CD4-positive, alpha-beta T cell treated with Interleukin-15 for 1 hour (primary cell): ENCODE measurements around the gene CORO1A.
"Not testable (repeated sequence)": the region's sequence is repeated elsewhere in the genome, so short reads cannot be mapped to it uniquely, and the experiment has no call there.

Source experiments
- DNase-seq: peaks from one replicate; pipeline ENCODE4 v3.0.0-alpha.2; 2020

CORO1A gene

DNA sequence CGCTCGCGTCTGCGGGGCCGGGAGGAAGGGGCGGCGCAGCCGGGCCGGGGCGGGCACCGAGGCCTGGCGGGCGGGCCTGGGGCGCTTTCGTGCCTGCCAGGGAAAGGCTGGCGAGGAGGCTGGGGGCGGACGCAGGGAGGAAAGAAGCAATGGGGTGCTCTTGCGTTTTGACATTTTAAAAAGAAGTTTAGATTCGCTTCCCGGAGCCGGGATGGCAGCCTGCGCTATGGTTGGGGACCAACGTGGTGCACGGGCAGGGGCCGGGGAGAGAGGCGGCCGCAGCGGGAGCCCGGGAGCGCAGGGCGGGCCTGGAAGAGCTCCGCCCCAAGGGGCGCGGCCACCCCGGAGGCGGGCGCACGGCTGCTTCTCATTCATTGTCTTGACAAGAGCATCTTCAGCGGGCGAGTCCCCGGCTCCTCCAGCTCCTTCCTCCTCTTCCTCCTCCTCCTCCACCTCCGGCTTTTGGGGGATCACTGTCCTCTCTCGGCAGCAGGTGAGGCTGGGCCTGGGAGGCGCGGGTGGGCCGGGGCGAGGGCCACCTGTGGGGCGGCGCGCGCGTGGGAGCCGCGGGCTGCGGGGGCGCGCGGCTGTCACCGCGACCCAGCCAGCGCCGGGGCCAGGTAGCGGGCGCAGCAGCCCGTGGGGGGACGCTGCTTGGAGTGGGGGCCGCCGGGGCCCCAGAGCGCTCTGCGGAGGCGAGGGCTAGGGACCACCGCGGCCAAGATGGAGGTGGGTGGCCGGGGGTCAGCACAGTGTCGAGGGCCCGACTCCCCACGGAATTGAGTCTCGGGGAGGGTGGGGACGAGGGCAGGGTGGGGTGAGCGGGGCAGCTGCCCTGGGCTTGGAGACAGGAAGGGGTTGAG is at the start of gene CORO1A:
CORO1A (plus strand) TSS at position 370 of the 863 bp plus-strand sequence. CDS start 1,608 bp downstream, outside the sequence.
- peak; percentile 84 for DNase-seq

DNA sequence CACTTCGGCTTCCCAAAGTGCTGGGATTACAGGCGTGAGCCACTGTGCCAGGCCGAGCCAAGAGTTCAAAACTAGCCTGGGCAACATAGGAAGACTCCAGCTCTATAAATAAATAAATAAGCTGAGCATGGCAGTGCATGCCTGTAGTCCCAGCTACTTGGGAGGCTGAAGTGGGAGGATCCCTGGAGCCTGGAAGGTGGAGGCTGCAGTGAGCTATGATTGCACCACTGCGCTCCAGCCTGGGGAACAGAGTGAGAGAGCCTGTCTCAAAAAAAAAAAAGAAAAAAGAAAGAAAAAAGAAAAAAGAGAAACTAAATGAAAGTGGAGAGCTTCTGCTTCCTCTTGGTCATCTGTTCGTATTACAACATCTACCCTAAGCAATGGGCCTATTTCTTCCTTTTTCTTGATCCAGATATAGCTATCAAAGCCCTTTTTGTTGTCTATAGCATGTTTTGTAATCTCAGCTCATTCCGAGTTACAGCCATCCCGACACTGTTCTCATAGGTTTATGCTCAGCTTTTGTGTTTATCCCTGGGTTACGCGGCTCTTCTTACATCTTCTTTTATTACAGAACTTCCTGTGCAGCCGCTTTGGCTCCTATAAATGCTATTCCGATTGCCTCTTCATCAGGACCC is 46.3 kb upstream of the CORO1A start:
- no peak for DNase-seq

DNA sequence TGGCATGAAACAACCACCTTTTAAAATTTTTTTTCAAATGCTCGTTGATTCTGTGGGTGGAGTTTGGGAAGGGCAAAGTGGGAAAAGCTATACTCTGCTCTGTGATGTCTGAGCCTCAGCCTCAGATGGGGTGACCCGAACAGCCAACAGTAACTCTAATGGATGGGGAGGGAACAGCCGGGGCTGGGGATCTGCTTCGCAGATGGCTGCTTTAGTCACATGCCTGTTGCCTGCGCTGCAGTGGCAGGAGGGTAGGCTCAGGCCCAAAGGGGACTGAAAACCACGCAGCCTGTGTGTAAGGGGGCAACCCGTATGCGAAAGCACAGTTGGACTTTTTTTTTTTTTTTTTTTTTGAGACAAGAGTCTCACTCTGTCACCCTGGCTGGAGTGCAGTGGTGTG is 45.5 kb upstream of the CORO1A start:
- DNase-seq, result no peak

DNA sequence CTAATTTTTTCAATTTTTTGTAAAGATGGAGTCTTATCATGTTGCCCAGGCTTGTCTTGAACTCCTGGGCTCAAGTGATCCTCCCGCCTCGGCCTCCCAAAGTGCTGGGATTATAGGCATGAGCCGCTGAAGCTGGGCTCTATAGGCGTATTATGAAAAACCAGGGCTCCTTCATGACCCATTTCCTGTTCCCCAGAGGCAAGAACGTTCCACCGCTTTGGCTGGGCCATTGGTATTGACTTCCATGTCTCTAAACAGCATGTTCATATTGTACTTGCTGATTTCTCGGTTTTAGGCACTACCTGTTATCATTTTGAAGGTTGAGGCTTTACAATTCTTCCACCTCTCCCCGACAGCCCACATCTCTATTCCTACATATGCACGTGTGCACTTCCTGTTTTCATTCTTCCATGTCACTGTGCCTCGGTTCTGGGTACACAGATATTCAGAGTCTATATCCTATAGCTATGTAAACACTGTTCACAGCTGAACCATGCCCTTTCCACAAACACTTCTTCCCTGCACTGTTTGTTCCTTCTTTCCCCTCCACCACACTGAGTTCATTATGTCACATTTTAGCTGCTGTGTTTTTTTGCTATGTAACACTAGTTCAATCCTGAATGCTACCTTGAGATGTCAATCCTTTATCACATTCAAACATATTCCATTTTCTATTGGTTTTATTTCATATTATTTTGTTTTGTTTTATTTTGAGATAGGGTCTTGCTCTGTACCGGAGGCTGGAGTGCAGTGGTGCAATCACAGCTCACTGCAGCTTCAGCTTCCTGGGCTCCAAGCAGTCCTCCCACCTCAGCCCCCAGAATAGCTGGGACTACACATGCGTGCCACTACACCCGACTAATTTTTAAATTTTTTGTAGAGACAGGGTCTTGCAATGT is 43.6 kb upstream of the CORO1A start:
- DNase-seq, result no peak

DNA sequence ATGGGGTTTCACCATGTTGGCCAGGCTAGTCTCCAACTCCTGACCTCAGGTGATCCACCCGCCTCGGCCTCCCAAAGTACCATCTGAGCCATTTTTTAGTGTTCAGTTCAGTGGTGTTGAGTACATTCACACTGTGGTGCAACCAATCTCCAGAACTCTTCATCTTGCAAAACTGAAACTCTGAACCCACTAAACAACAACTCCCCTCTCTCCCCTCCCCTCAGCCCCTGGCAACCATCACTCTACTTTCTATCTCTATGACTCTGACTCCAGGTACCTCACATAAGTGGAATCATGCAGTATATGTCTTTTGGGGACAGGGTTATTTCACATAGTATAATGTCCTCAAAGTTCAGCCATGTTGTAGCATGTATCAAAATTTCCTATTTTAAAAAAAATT is 41.7 kb upstream of the CORO1A start:
- DNase-seq, result no peak

DNA sequence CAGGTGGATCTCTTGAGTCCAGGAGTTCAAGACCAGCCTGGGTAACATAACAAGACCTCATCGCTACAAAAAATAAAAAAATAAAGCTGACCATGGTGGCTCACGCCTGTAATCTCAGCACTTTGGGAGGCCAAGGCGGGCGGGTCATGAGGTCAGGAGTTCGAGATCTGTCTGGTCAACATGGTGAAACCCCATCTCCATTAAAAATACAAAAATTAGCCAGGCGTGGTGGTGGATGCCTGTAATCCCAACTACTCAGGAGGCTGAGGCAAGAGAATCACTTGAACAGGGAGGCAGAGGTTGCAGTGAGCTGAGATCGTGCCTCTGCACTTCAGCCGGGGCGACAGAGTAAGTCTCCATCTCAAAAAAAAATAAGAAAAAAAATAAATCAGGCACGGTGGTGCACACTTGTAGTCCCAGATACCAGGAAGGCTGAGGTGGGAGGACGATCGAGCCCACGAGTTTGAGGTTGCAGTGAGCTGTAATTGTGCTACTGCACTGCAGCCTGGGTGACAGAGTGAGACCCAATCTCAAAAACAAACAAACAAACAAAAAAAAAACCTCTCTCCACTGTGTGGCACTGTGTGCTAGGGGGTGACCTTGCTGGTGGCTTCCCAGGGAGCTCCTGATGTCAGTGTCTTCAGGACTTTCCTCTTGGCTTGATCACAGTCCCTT is 40.6 kb upstream of the CORO1A start:
- peak; percentile 41 for DNase-seq

DNA sequence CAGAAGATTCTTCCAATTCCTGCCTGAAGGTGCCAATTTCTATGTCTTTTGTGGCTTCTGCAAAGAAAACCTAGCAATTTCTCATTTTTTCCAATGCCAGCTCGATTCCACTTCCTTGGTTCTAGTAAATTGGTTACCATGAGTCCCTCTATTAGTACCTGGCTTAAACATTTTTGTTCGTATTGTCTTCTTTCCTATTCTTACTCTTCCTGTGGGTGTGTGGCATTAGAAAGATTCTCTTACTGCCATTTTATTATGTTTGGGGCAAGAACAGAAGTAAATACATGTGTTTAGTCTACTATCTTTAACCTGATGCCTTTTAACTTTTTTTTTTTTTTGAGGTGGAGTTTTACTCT is 40.1 kb upstream of the CORO1A start:
- no peak for DNase-seq

DNA sequence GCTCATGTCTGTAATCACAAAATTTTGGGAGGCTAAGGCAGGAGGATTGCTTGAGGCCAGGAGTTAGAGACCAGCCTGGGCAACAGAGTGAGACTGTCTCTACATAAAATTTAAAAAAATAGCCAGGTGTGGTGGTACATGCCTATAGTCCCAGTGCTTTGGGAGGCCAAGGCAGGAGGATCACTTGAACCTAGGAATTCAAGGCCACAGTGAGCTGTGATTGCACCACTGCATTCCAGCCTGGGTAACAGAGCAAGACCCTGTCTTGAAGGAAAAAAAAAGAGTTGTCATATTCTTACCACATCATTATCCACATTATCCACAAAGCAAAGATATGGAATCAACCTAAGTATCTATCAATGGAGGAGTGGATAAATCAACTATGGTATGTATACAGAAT is 39.4 kb upstream of the CORO1A start:
- DNase-seq, result no peak

DNA sequence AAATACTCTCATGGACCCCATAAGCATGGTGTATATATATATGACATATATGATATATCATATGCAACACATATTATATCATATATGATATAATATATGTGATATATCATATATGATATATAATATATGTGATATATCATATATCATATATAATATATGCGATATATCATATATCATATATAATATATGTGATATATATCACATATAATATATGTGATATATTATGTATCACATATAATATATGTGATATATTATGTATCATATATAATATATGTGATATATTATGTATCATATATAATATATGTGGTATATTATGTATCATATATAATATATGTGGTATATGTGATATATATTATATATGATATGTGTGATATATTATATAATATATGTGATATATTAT is 38.5 kb upstream of the CORO1A start:
- DNase-seq, result no peak

DNA sequence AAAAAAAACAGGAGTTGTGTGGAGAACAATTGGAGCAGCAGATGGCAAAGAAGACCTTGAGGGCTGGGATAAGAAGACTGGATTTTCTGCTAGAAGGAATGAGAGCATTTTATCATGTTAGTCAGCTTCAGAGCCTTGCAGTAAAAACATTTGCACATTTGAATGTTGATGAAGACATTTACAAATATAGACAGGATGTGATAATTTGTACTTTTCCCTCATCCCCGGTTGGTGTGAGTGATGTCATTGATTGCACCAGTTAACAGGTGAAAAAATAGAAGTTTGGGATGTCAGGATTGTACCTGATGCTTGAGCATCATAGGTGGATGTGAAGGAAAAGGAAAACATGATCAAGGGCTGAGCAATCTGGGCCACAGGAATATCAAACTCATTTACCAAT is 37.7 kb upstream of the CORO1A start:
- DNase-seq, result no peak

DNA sequence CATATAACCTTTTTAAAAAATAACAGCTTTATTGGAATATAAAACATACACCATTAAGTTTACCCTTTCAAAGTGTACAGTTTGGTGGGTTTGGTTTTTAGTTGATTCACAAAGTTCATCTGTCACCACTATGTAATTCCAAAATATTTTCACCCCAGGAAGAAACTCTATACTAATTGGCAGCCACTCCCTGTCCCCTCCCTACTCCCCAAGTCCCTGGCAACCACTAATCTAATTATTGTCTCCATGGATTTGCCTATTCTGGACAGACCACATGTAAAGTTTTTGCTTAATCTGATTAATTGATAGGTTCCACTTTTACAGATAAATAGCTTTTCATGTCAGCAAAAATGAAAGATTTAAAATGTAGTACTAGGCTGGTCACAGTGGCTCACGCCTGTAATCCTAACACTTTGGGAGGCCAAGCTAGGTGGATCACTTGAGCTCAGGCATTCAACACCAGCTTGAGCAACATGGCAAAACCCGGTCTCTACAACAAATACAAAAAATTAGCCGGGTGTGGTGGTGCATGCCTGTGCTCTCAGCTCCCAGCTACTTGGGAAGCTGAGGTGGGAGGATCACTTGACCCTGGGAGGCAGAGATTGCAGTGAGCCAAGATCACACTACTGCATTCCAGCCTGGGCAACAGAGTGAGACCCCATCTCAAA is 35.4 kb upstream of the CORO1A start:
- no peak for DNase-seq

DNA sequence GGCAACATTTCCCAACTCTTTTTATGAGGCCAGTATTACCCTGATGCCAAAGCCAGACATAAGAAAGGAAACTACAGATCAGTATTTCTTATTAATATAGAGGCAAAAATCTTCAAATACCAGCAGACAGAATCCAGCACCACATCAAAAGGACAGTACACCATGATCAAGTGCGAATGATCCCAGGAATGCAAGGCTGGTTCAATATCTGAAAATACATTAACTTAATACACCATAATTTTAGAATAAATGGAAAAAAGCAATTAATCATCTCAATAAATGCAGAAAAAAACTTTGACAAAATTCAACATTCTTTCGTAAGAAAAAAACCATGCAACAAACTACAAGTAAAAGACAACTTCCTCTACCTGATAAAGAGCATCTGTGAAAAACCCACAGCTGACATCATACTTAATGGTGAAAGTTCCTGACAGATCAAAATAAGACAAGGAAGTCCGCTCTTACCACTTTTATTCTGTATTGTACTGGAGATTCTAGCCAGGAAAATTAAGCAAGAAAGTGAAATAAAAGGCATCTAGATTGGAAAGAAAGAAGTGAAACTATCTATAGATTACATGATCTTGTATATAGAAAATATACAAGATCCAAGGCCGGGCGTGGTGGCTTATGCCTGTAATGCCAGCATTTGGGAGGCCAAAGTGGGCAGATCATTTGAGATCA is 34.0 kb upstream of the CORO1A start:
- DNase-seq, result no peak

DNA sequence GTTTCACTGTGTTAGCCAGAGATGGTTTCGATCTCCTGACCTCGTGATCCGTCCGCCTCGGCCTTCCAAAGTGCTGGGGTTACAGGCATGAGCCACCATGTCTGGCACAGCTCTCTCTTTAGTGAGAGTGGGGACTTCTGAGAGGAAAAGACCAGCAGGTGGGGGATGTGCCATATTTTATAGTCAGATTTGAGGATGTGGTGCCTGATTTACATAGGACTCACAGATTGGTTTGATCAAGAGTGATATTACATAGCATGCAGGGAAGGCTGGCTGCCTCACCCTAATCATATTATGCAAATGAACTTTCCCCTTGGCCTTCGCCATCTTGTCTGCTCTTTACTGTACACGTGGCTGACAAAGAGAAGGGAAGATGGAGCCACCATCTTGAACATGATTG is 32.3 kb upstream of the CORO1A start:
- DNase-seq, result no peak

DNA sequence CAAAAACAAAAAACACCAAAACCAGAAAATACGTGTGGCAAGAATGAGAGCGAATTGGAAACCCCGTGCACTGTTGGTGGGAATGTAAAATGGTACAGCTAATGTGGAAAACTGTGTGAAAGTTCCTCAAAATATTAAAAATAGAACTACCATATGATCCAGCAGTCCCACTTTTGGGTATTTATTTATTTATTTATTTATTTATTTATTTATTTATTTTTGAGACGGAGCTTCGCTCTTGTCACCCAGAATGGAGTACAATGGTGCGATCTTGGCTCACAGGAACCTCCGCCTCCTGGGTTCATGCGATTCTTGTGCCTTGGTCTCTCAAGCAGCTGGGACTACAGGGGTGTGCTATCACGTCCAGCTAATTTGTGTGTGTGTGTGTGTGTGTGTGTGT is 30.9 kb upstream of the CORO1A start:
- DNase-seq, result no peak

DNA sequence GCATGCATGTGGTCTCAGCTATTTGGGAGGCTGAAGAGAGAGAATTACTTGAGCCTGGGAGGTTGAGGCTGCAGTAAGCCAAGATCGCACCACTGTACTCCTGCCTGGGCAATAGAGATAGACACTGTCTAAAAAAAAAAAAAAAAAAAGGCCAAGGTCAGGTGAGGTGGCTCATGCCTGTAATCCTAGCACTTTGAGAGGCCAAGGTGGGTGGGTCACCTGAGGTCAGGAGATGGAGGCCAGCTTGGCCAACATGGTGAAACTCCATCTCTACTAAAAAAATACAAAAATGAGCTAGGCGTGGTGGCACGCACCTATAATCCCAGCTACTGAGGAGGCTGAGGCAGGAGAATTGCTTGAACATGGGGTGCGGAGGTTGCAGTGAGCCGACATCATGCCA is 28.2 kb upstream of the CORO1A start:
- no peak for DNase-seq

DNA sequence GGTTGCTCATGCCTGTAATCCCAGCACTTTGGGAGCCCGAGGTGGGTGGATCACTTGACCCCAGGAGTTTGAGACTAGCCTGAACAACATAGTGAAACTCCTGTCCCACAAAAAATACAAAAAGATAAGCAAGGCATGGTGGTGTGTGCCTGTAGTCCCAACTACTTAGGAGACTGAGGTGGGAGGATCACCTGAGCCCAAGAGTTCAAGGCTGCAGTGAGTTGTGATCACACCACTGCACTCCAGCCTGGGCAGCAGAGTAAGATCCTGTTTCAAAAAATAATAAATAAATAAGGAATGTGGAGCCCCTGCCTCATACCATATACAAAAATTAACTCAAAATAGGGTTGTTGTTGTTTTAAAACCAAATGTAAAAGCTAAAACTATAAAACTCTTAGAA is 26.2 kb upstream of the CORO1A start:
- no peak for DNase-seq

DNA sequence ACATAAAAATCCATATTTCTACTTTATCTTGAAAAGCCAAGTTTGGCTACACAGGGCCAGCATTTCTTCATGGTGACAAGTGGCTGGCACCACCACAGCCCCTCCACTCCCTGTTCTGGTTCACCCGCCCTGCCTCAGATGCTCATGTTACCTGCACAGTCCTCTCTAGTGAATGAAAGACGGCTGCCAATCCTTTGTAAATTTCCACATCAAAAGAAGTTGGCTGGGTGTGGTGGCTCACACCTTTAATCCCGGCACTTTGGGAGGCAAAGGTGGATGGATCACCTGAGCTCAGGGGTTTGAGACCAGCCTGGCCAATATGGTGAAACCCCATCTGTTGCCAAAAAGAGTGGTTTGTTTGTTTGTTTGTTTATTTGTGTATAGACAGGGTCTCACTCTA is 19.9 kb upstream of the CORO1A start:
- DNase-seq, result no peak

DNA sequence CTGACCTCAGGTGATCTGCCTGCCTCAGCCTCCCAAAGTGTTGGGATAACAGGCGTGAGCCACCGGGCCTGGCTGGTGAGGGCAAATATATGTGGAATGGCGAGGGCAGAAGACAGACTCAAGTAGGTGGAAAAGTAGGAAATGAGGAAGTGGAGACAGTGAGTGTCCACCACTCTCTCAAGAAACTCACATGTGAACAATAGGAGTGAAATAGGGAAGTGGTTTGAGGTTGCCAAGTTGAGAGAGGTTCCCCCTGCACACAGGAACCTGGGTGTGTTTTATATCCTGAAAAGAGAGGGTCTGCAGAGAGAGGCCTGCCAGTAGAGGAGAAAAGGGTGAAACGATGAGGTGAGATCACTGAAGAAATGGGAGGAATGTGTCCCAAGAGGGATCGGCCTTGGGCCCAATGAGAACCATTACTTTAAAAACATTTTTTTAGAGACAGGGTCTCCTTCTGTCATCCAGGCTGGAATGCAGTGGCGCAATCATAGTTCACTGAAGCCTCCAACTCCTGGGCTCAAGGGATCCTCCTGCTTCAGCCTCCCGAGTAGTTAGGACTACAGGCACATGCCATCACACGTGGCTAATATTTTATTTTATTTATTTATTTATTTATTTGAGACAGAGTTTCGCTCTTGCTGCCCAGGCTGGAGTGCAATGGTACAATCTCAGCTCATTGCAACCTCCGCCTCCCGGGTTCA is 17.1 kb upstream of the CORO1A start:
- DNase-seq, result peak; percentile 41

DNA sequence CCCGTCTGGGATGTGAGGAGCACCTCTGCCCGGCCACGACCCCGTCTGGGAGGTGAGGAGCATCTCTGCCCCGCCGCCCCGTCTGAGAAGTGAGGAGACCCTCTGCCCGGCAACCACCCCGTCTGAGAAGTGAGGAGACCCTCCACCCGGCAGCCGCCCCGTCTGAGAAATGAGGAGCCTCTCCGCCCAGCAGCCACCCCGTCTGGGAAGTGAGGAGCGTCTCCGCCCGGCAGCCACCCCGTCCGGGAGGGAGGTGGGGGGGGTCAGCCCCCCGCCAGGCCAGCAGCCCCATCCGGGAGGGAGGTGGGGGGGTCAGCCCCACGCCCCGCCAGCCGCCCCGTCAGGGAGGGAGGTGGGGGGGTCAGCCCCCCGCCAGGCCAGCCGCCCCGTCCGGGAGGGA is 14.7 kb upstream of the CORO1A start:
- not testable (repeated sequence) for DNase-seq

DNA sequence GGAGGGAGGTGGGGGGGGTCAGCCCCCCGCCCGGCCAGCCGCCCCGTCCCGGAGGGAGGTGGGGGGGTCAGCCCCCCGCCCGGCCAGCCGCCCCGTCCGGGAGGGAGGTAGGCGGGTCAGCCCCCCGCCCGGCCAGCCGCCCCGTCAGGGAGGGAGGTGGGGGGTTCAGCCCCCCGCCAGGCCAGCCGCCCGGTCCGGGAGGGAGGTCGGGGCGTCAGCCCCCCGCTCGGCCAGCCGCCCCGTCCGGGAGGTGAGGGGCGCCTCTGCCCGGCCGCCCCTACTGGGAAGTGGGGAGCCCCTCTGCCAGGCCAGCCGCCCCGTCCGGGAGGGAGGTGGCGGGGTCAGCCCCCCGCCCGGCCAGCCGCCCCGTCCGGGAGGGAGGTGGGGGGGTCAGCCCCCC is 14.0 kb upstream of the CORO1A start:
- DNase-seq, result not testable (repeated sequence)

DNA sequence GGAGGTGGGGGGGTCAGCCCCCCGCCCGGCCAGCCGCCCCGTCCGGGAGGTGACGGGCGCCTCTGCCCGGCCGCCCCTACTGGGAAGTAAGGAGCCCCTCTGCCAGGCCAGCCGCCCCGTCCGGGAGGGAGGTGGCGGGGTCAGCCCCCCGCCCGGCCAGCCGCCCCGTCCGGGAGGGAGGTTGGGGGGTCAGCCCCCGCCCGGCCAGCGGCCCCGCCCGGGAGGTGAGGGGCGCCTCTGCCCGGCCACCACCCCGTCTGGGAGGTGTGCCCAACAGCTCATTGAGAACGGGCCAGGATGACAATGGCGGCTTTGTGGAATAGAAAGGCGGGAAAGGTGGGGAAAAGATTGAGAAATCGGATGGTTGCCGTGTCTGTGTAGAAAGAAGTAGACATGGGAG is 13.3 kb upstream of the CORO1A start:
- not testable (repeated sequence) for DNase-seq
